ENCODE measurements around the gene ZNF503. TPM values are rescaled to one million over a fixed set of nuclear protein-coding genes. Genes with fewer than 3 reads are reported as not detected.

The ZNF503 gene
- total RNA-seq, 4 donors from 2014 or later = 9.7 to 17.5 (median 14.8) TPM

- 33 to 43% methylated on average over 18 of the region's 19 CpGs for WGBS, 2 donors
- Histone ChIP-seq H3K27ac (peak overlapping the region; percentile 92 to 99 (median 98)), H3K27me3 (peaks cover 0 to 22% (median 0%) of the 10 kb centered on the region in 4 donors), H3K9me3 (no peaks in the 10 kb centered on the region), H3K4me3 (peak overlapping the region; percentile 66 to 96 (median 90)), H3K4me1 (peaks cover 9 to 30% (median 12%) of the 10 kb centered on the region in 3 donors), H3K36me3 (peaks cover 0 to 16% (median 6%) of the 10 kb centered on the region in 3 donors)
- no peak for TF ChIP-seq POLR2A (IDR thresholded peaks at IDR 0.05)
- TF ChIP-seq, protein P1, sequence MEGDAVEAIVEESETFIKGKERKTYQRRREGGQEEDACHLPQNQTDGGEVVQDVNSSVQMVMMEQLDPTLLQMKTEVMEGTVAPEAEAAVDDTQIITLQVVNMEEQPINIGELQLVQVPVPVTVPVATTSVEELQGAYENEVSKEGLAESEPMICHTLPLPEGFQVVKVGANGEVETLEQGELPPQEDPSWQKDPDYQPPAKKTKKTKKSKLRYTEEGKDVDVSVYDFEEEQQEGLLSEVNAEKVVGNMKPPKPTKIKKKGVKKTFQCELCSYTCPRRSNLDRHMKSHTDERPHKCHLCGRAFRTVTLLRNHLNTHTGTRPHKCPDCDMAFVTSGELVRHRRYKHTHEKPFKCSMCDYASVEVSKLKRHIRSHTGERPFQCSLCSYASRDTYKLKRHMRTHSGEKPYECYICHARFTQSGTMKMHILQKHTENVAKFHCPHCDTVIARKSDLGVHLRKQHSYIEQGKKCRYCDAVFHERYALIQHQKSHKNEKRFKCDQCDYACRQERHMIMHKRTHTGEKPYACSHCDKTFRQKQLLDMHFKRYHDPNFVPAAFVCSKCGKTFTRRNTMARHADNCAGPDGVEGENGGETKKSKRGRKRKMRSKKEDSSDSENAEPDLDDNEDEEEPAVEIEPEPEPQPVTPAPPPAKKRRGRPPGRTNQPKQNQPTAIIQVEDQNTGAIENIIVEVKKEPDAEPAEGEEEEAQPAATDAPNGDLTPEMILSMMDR (IDR thresholded peaks at IDR 0.05) = no peak
- intact Hi-C loops (cut with DNase I) = loop anchor here (5.0 kb wide), 1 partner anchor 100 kb away; no protein-coding TSS in a partner anchor
- no peak for DNase-seq
Observed at GRCh38 chr10:75397496-75398199, 3.9 kb downstream of the ZNF503 start.

GRCh38 chr10:75396631-75397495 lies 4.7 kb downstream of the ZNF503 start:
- Histone ChIP-seq H3K36me3 (peaks cover 0 to 16% (median 6%) of the 10 kb centered on the region in 3 donors), H3K4me1 (peaks cover 9 to 30% (median 12%) of the 10 kb centered on the region in 3 donors), H3K9me3 (no peaks in the 10 kb centered on the region), H3K27ac (peak overlapping the region; percentile 92 to 99 (median 96)), H3K4me3 (peak overlapping the region; percentile 66 to 96 (median 90)), H3K27me3 (peaks cover 0 to 22% (median 0%) of the 10 kb centered on the region in 4 donors)
- 5 to 10% methylated on average over 2 to 8 of the region's 71 CpGs for whole genome bisulfite sequencing, 2 donors
- TF ChIP-seq, protein P1 (IDR thresholded peaks at IDR 0.05) = no peak
- peak in 1 of 4 donors; percentile 10 for TF ChIP-seq POLR2A (IDR thresholded peaks at IDR 0.05)
- DNase-seq = no peak
- intact Hi-C loops (cut with DNase I) = loop anchor here (5.0 kb wide), 1 partner anchor 100 kb away; no protein-coding TSS in a partner anchor

- no peak for DNase-seq
- H3K27me3 ChIP-seq = peaks cover 0 to 22% (median 0%) of the 10 kb centered on the region in 4 donors
- H3K36me3 ChIP-seq = peaks cover 0 to 16% (median 6%) of the 10 kb centered on the region in 3 donors
- H3K4me3 ChIP-seq = peak overlapping the region; percentile 66 to 96 (median 90)
- H3K27ac ChIP-seq = peak overlapping the region; percentile 92 to 99 (median 96)
- TF ChIP-seq, protein P1 (IDR thresholded peaks at IDR 0.05) = peak in 1 of 6 experiments; percentile 3
- no peak for TF ChIP-seq POLR2A (IDR thresholded peaks at IDR 0.05)
- no peaks in the 10 kb centered on the region for H3K9me3 ChIP-seq
- intact Hi-C loops (cut with DNase I) = loop anchor here (5.0 kb wide), 1 partner anchor 99 kb away; no protein-coding TSS in a partner anchor
- 9% methylated on average over 15 of the region's 65 CpGs; no CpG with 5 or more reads in 1 of the 2 donors for WGBS, 2 donors
- peaks cover 9 to 30% (median 12%) of the 10 kb centered on the region in 3 donors for H3K4me1 ChIP-seq
Observed at GRCh38 chr10:75395932-75396630, 5.5 kb downstream of the ZNF503 start.

GRCh38 chr10:75395066-75395931 lies 6.3 kb downstream of the ZNF503 start:
- 12 to 15% methylated on average over 22 to 23 of the region's 64 CpGs for WGBS, 2 donors
- intact Hi-C loops (cut with DNase I) = loop anchor here (5.0 kb wide), 1 partner anchor 98 kb away; no protein-coding TSS in a partner anchor
- no peaks in the 10 kb centered on the region for H3K9me3 ChIP-seq
- H3K36me3 ChIP-seq = peaks cover 0 to 16% (median 6%) of the 10 kb centered on the region in 3 donors
- peaks cover 0 to 22% (median 0%) of the 10 kb centered on the region in 4 donors for H3K27me3 ChIP-seq
- H3K4me1 ChIP-seq = peaks cover 9 to 30% (median 12%) of the 10 kb centered on the region in 3 donors
- DNase-seq = no peak
- peak overlapping the region; percentile 66 to 96 (median 90) for H3K4me3 ChIP-seq
- TF ChIP-seq POLR2A (IDR thresholded peaks at IDR 0.05) = peak in 2 of 4 donors; percentile 35 to 37
- TF ChIP-seq, protein P1 (IDR thresholded peaks at IDR 0.05) = peak; percentile 67 to 99 (median 97)
- H3K27ac ChIP-seq = peak overlapping the region; percentile 92 to 99 (median 96)

Data from esophagus squamous epithelium (tissue), 5 donors.